Activated CD4-positive, alpha-beta T cell treated with anti-CD3 and anti-CD28 coated beads, Interleukin-2, Interleukin-6, amounts not matched to agents 100 ng/mL and 50 ng/mL, durations not matched to agents 16 hours and 8 hours (primary cell): ENCODE measurements around the gene SF3B3.
"Not testable (repeated sequence)": the region's sequence is repeated elsewhere in the genome, so short reads cannot be mapped to it uniquely, and the experiment has no call there.

ENCODE experiments used
- DNase-seq: peaks from one replicate; pipeline ENCODE4 v3.0.0-alpha.2; 2020

Gene SF3B3

GRCh38 chr16:70569752-70570151, 46.1 kb downstream of the SF3B3 start:
- no peak for DNase-seq

GRCh38 chr16:70570967-70571570, 47.5 kb downstream of the SF3B3 start:
- no peak for DNase-seq

- no peak for DNase-seq
Observed at GRCh38 chr16:70571623-70572022, 48.0 kb downstream of the SF3B3 start.

- no peak for DNase-seq
Observed at GRCh38 chr16:70572050-70572925, 48.7 kb downstream of the SF3B3 start.

- DNase-seq = no peak
Observed at GRCh38 chr16:70572926-70573270, 49.3 kb downstream of the SF3B3 start.

- no peak for DNase-seq
Observed at GRCh38 chr16:70573451-70574121, 50.0 kb downstream of the SF3B3 start.

- no peak for DNase-seq
Observed at GRCh38 chr16:70574595-70575271, 51.1 kb downstream of the SF3B3 start.

GRCh38 chr16:70575376-70575775, 51.8 kb downstream of the SF3B3 start:
- no peak for DNase-seq

GRCh38 chr16:70576431-70577255, 53.0 kb downstream of the SF3B3 start:
- DNase-seq = peak; percentile 47

- DNase-seq = peak; percentile 19
Observed at GRCh38 chr16:70577256-70577698, 53.7 kb downstream of the SF3B3 start.

- DNase-seq = no peak
Observed at GRCh38 chr16:70578035-70578434, 54.4 kb downstream of the SF3B3 start.

GRCh38 chr16:70579248-70579647, 55.6 kb downstream of the SF3B3 start:
- no peak for DNase-seq

- DNase-seq = no peak
Observed at GRCh38 chr16:70579648-70580630, 56.3 kb downstream of the SF3B3 start.

GRCh38 chr16:70582280-70582978, 58.8 kb downstream of the SF3B3 start:
- DNase-seq = no peak

GRCh38 chr16:70586731-70587130, 63.1 kb downstream of the SF3B3 start:
- no peak for DNase-seq

GRCh38 chr16:70588565-70588964, 64.9 kb downstream of the SF3B3 start:
- no peak for DNase-seq

- not testable (repeated sequence) for DNase-seq
Observed at GRCh38 chr16:70589416-70589815, 65.8 kb downstream of the SF3B3 start.

- DNase-seq = no peak
Observed at GRCh38 chr16:70589998-70590471, 66.4 kb downstream of the SF3B3 start.

- no peak for DNase-seq
Observed at GRCh38 chr16:70590722-70591415, 67.3 kb downstream of the SF3B3 start.

GRCh38 chr16:70591615-70592014, 68.0 kb downstream of the SF3B3 start:
- DNase-seq = no peak
